Measurements from ENCODE around the gene ZNFX1.

DNA sequence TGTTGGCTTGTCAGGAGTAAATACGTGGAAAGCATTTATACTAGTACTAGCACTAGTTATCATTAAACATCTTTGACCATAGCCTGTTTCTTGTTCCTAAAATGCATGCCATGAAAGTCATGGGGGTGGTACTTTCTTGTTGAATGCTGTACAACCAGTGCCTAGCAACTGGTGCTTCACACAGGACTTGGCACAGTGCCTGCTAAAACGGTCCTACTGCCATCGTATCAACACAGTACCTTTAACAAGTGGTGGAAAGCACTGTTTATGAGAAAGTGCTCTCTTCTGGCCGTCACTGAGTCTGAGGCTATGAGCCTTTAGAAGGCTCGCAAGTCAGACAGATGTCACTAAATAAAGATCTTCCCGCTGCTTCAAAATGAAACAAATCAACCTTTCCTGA, 21.6 kb downstream of the ZNFX1 start:
- TF ChIP-seq, protein P1, sequence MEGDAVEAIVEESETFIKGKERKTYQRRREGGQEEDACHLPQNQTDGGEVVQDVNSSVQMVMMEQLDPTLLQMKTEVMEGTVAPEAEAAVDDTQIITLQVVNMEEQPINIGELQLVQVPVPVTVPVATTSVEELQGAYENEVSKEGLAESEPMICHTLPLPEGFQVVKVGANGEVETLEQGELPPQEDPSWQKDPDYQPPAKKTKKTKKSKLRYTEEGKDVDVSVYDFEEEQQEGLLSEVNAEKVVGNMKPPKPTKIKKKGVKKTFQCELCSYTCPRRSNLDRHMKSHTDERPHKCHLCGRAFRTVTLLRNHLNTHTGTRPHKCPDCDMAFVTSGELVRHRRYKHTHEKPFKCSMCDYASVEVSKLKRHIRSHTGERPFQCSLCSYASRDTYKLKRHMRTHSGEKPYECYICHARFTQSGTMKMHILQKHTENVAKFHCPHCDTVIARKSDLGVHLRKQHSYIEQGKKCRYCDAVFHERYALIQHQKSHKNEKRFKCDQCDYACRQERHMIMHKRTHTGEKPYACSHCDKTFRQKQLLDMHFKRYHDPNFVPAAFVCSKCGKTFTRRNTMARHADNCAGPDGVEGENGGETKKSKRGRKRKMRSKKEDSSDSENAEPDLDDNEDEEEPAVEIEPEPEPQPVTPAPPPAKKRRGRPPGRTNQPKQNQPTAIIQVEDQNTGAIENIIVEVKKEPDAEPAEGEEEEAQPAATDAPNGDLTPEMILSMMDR (IDR thresholded peaks at IDR 0.05; ENCODE audit: poor library complexity, severe bottlenecking) = no peak
- TF ChIP-seq EZH2 (IDR thresholded peaks at IDR 0.05; ENCODE audit: borderline replicate concordance, insufficient read depth, low read length, poor library complexity, severe bottlenecking) = no peak
- TF ChIP-seq, protein P2, sequence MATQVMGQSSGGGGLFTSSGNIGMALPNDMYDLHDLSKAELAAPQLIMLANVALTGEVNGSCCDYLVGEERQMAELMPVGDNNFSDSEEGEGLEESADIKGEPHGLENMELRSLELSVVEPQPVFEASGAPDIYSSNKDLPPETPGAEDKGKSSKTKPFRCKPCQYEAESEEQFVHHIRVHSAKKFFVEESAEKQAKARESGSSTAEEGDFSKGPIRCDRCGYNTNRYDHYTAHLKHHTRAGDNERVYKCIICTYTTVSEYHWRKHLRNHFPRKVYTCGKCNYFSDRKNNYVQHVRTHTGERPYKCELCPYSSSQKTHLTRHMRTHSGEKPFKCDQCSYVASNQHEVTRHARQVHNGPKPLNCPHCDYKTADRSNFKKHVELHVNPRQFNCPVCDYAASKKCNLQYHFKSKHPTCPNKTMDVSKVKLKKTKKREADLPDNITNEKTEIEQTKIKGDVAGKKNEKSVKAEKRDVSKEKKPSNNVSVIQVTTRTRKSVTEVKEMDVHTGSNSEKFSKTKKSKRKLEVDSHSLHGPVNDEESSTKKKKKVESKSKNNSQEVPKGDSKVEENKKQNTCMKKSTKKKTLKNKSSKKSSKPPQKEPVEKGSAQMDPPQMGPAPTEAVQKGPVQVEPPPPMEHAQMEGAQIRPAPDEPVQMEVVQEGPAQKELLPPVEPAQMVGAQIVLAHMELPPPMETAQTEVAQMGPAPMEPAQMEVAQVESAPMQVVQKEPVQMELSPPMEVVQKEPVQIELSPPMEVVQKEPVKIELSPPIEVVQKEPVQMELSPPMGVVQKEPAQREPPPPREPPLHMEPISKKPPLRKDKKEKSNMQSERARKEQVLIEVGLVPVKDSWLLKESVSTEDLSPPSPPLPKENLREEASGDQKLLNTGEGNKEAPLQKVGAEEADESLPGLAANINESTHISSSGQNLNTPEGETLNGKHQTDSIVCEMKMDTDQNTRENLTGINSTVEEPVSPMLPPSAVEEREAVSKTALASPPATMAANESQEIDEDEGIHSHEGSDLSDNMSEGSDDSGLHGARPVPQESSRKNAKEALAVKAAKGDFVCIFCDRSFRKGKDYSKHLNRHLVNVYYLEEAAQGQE (IDR thresholded peaks at IDR 0.05; ENCODE audit: borderline replicate concordance) = no peak
- TF ChIP-seq MXI1 (conservative IDR thresholded peaks at IDR 0.05; ENCODE audit: poor library complexity, severe bottlenecking) = no peak
- no peak for TF ChIP-seq RAD21 (conservative IDR thresholded peaks at IDR 0.05)

All from neural cell (in vitro differentiated cells).